CD14-positive monocyte (primary cell): ENCODE data around the gene ZEB2. TPM values are rescaled to one million over a fixed set of nuclear protein-coding genes. Genes with fewer than 3 reads are reported as not detected.

Experiments used
- DNase-seq, 3 donors: peaks; one replicate each; pipeline ENCODE4 v3.0.0-alpha.2; 2011 to 2022
- H2AFZ ChIP-seq: 2 replicates; pipeline ENCODE4 v1.6.0; 2012; ENCODE audit warnings: mild to moderate bottlenecking, low read depth, low read length, inconsistent platforms; ENCODE audit not compliant: insufficient read depth, poor library complexity, severe bottlenecking
- H3K27ac ChIP-seq, 2 donors: 1 replicate in 1 of 2; 2 replicates in 1 of 2; pipeline ENCODE4 v1.5.1; 2012 to 2013; ENCODE audit warnings: low read length in 2 of 2, control low read depth in 1 of 2, inconsistent platforms in 1 of 2, low read depth in 1 of 2, mild to moderate bottlenecking in 1 of 2
- H3K27me3 ChIP-seq, 2 donors: one replicate each; pipeline versions ENCODE4 v1.6.0 to v1.6.1; 2011 to 2013; ENCODE audit warnings: low read length in 2 of 2; ENCODE audit not compliant: control insufficient read depth in 2 of 2, insufficient read depth in 2 of 2
- H3K36me3 ChIP-seq, 2 donors: replicated peaks in 1 of 2; 1 replicate in 1 of 2; 2 replicates in 1 of 2; pipeline versions ENCODE4 v1.5.1 to v1.6.1; 2012 to 2013; ENCODE audit warnings: low read length in 2 of 2, control low read depth in 1 of 2, inconsistent platforms in 1 of 2, mild to moderate bottlenecking in 1 of 2; ENCODE audit not compliant: insufficient read depth in 2 of 2, control insufficient read depth in 1 of 2
- H3K4me1 ChIP-seq, 2 donors: 1 replicate in 1 of 2; 2 replicates in 1 of 2; pipeline versions ENCODE4 v1.5.1 to v1.6.1; 2012 to 2013; ENCODE audit warnings: low read length in 2 of 2, control low read depth in 1 of 2, inconsistent platforms in 1 of 2, mild to moderate bottlenecking in 1 of 2, moderate library complexity in 1 of 2; ENCODE audit not compliant: insufficient read depth in 2 of 2, control insufficient read depth in 1 of 2
- H3K4me2 ChIP-seq: replicated peaks from 2 replicates; pipeline ENCODE3; 2012; ENCODE audit warnings: low read length, moderate library complexity, mild to moderate bottlenecking; ENCODE audit not compliant: poor library complexity, severe bottlenecking; ENCODE audit errors: extremely low read depth
- H3K4me3 ChIP-seq, 3 experiments: fragments of 200-600 bp in 1 of 3; sonication (generic) in 1 of 3; replicated peaks in 1 of 3; 1 replicate in 2 of 3; 2 replicates in 1 of 3; pipeline ENCODE4 v1.5.1; 2011 to 2013; ENCODE audit warnings: low read length in 3 of 3, mild to moderate bottlenecking in 3 of 3, control low read depth in 2 of 3, low read depth in 2 of 3, inconsistent platforms in 1 of 3, moderate library complexity in 1 of 3
- H3K79me2 ChIP-seq: 2 replicates; pipeline ENCODE4 v1.6.0; 2012; ENCODE audit warnings: mild to moderate bottlenecking, control low read depth, inconsistent platforms, low read length, moderate library complexity; ENCODE audit not compliant: insufficient read depth
- H3K9ac ChIP-seq: 2 replicates; pipeline ENCODE4 v1.6.0; 2017; ENCODE audit warnings: low read length, mild to moderate bottlenecking; ENCODE audit not compliant: insufficient read depth, poor library complexity, severe bottlenecking
- H3K9me3 ChIP-seq, 2 donors: replicated peaks in 1 of 2; 1 replicate in 1 of 2; 2 replicates in 1 of 2; pipeline versions ENCODE4 v1.5.1 to v1.6.1; 2012 to 2013; ENCODE audit warnings: low read length in 2 of 2, control low read depth in 1 of 2; ENCODE audit not compliant: control insufficient read depth in 1 of 2, insufficient read depth in 1 of 2
- H4K20me1 ChIP-seq: 2 replicates; pipeline ENCODE4 v1.6.0; 2012; ENCODE audit warnings: mild to moderate bottlenecking, low read length, control low read depth, moderate library complexity; ENCODE audit not compliant: insufficient read depth
- H3K27ac Mint-ChIP-seq, 7 donors: one replicate each; pipeline ENCODE4 v1.8.0; 2020; ENCODE audit warnings: mild to moderate bottlenecking in 7 of 7, mixed read lengths in 7 of 7, moderate library complexity in 6 of 7, inconsistent platforms in 2 of 7
- H3K27me3 Mint-ChIP-seq, 3 donors: one replicate each; pipeline ENCODE4 v1.8.0; 2021 to 2022; ENCODE audit warnings: low read depth in 3 of 3, mild to moderate bottlenecking in 3 of 3, mixed read lengths in 3 of 3, moderate library complexity in 3 of 3, inconsistent platforms in 1 of 3
- H3K36me3 Mint-ChIP-seq, 2 donors: one replicate each; pipeline ENCODE4 v1.8.0; 2020; ENCODE audit warnings: mixed read lengths in 2 of 2, inconsistent platforms in 1 of 2, mild to moderate bottlenecking in 1 of 2
- H3K4me1 Mint-ChIP-seq: one replicate; pipeline ENCODE4 v1.8.0; 2020; ENCODE audit warnings: mild to moderate bottlenecking, mixed read lengths
- H3K4me3 Mint-ChIP-seq, 2 donors: one replicate each; pipeline ENCODE4 v1.8.0; 2020; ENCODE audit warnings: mild to moderate bottlenecking in 2 of 2, mixed read lengths in 2 of 2, moderate library complexity in 1 of 2
- H3K9me3 Mint-ChIP-seq, 7 donors: one replicate each; pipeline ENCODE4 v1.8.0; 2020 to 2022; ENCODE audit warnings: mixed read lengths in 7 of 7, mild to moderate bottlenecking in 6 of 7, moderate library complexity in 6 of 7, inconsistent platforms in 2 of 7
- CTCF ChIP-seq: fragments of 200-600 bp; IDR thresholded peaks from one replicate; pipeline ENCODE4 v1.8.0; 2022; ENCODE audit warnings: antibody characterized with exemption, mild to moderate bottlenecking
- WGBS: methylation state at CpG from one replicate; pipeline ENCODE4 v1.1.5; 2013; ENCODE audit warnings: missing lambda C conversion rate; ENCODE audit not compliant: insufficient coverage; 5-methylcytosine and 5-hydroxymethylcytosine counted together
- intact Hi-C, 2 donors: fragments of 100-400 bp; cut with micrococcal nuclease; formaldehyde crosslinking; loops; one replicate each; pipeline versions ENCODE4 v1.15.0 to v1.15.1; 2023
- polyA plus RNA-seq, 3 donors: library from polyadenylated mRNA; depleted of rRNA in 1 of 3; unstranded in 2 of 3; stranded (reverse) in 1 of 3; fragments of 300-500 nt in 2 of 3; fragments of >200 nt in 1 of 3; fragmentation: Illumina TruSeq in 2 of 3; gene quantifications; 1 replicate in 2 of 3; 2 replicates in 1 of 3; pipeline ENCODE4 v1.2.3, GENCODE V29; 2012 to 2021

Gene ZEB2
- polyA plus RNA-seq, 3 donors, result 76.8 to 325 (median 93.8) TPM

GRCh38 chr2:144475569-144476275, 44.2 kb downstream of the ZEB2 start:
- intact Hi-C loops, result no loop called here
- no peaks in the 10 kb centered on the region for H3K9me3 ChIP-seq
- no peaks in the 10 kb centered on the region for H3K27me3 Mint-ChIP-seq
- H3K4me2 ChIP-seq, result peak overlapping the region; percentile 2
- H3K9ac ChIP-seq, result no peak overlapping the region
- peak overlapping the region in 1 of 2 donors; percentile 66 for H3K27ac ChIP-seq
- no peak overlapping the region for H3K4me3 Mint-ChIP-seq
- H2AFZ ChIP-seq, result no peak overlapping the region
- H4K20me1 ChIP-seq, result peaks cover 100% of the 10 kb centered on the region
- peaks cover 88 to 99% of the 10 kb centered on the region in 2 donors for H3K36me3 ChIP-seq
- H3K27me3 ChIP-seq, result no peaks in the 10 kb centered on the region
- peaks cover 41 to 46% of the 10 kb centered on the region in 2 donors for H3K36me3 Mint-ChIP-seq
- no peak for TF ChIP-seq CTCF
- H3K4me3 ChIP-seq, result no peak overlapping the region
- H3K4me1 ChIP-seq, result peaks cover 34 to 69% of the 10 kb centered on the region in 2 donors
- peak overlapping the region in 5 of 7 donors; percentile 58 to 83 (median 72) for H3K27ac Mint-ChIP-seq
- peaks cover 40% of the 10 kb centered on the region for H3K4me1 Mint-ChIP-seq
- peaks cover 100% of the 10 kb centered on the region for H3K79me2 ChIP-seq
- no peak for DNase-seq
- no peaks in the 10 kb centered on the region for H3K9me3 Mint-ChIP-seq
- WGBS, result 80% methylated on average over 1 of the region's 6 CpGs

GRCh38 chr2:144475044-144475443, 44.9 kb downstream of the ZEB2 start:
- WGBS, result no CpG with 5 or more reads among the region's 2 CpGs

More at GRCh38 chr2:144475044-144475443, 44.9 kb downstream of the ZEB2 start:
- H3K4me1 ChIP-seq, result peaks cover 34 to 65% of the 10 kb centered on the region in 2 donors
- Mint-ChIP-seq H3K27ac (peak overlapping the region in 2 of 7 donors; percentile 29 to 68), H3K4me3 (no peak overlapping the region), H3K9me3 (no peaks in the 10 kb centered on the region), H3K27me3 (no peaks in the 10 kb centered on the region), H3K36me3 (peaks cover 40 to 44% of the 10 kb centered on the region in 2 donors), H3K4me1 (peaks cover 43% of the 10 kb centered on the region)
- H3K4me2 ChIP-seq, result no peak overlapping the region
- no peak for TF ChIP-seq CTCF
- intact Hi-C loops, result no loop called here
- peak overlapping the region in 1 of 2 donors; percentile 66 for H3K27ac ChIP-seq
- no peaks in the 10 kb centered on the region for H3K27me3 ChIP-seq
- peaks cover 89 to 99% of the 10 kb centered on the region in 2 donors for H3K36me3 ChIP-seq
- no peak overlapping the region for H2AFZ ChIP-seq
- H3K79me2 ChIP-seq, result peaks cover 100% of the 10 kb centered on the region
- H3K9me3 ChIP-seq, result no peaks in the 10 kb centered on the region
- H3K9ac ChIP-seq, result no peak overlapping the region
- no peak overlapping the region for H3K4me3 ChIP-seq
- DNase-seq, result no peak
- peaks cover 100% of the 10 kb centered on the region for H4K20me1 ChIP-seq
